GM04504 (cell line): ENCODE results near the gene SATL1.
"Not testable (repeated sequence)": the region's sequence is repeated elsewhere in the genome, so short reads cannot be mapped to it uniquely, and the experiment has no call there.

ENCODE experiments used
- DNase-seq: peaks from one replicate; pipeline ENCODE4 v3.0.0-alpha.2; 2012; ENCODE audit warnings: low read depth

Gene SATL1

GRCh38 chrX:85109235-85109634, 134.3 kb downstream of the SATL1 start:
- DNase-seq: no peak

GRCh38 chrX:85108165-85108564, 135.4 kb downstream of the SATL1 start:
- no peak for DNase-seq

DNA sequence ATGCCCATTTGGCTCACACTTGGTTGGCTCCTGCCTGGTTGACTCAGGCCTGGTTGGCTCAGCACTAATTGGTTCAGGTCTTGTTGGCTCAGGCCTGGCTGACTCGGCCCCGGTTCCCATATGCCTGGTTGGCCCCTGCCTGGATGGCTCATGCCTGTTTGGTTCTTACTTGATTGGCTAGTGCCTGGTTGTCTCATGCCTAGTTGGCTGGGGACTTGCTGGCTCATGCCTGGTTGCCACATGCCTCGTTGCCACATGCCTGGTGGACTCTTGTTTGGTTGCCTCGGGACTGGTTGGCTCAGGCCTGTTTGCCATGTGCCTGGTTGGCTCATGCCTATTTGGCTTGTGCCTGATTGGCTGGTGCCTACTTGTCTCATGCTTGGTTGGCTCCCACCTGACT, 136.2 kb downstream of the SATL1 start:
- no peak for DNase-seq

DNA sequence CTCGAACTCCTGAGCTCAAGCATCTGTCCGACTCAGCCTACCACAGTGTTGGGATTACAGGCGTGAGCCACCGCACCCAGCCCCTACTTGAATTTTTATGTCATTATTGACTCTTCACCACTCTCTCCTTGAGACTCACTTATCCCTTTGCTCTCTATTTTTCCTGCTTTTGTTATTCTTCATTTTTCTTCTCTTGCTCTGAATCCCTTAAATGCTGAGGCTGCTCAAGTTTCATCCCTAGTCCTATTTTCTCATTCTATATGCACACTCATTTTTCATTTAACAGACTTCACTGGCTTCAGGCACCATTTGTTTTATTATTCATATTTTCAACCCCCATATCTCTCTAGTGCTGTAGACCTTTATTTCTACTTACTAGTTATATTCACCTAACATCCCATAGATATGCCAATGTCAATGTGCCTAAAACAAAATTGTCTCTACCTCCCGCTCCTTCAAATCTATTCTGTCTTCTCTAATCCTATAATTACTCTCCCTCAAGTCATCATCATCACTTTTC, 154.2 kb downstream of the SATL1 start:
- DNase-seq: no peak

GRCh38 chrX:85084770-85085393, 158.7 kb downstream of the SATL1 start:
- DNase-seq: peak; percentile 13

GRCh38 chrX:85077247-85077646, 166.3 kb downstream of the SATL1 start:
- DNase-seq: not testable (repeated sequence)

- no peak for DNase-seq
These were observed 177.9 kb downstream of the SATL1 start for GRCh38 chrX:85065512-85066198.

DNA sequence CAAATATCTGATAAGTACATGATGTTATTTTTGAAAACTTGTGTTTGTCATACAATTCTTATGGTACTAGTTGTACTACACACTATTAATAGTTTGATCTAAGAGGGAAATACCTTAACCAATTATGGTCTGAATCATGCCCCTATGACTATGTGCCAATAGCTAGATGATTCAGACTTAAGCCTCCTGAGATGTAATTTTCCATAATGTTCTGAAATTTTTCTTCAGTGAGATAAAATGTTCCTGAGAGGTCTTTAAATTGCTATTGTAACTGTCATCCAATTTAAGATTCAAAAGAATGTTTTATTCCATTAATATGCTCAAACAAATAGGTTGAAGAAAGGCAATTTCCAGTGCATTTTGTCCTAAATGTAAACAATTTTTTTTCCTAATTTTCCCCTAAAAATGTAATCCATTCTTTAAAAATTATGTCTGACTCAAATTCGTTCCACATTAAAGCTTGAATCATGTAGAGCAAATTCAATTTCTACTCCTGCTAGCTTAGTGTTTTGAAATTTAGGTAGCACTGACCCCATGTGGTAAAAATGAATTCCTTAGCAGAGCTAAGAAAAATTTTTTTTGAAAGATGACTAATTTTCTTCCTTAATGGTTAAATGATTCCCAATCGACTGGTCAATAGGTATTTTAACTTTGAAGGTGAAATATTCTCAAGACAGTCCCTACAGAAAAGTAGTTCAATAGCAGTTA, 190.8 kb downstream of the SATL1 start:
- peak; percentile 44 for DNase-seq

DNA sequence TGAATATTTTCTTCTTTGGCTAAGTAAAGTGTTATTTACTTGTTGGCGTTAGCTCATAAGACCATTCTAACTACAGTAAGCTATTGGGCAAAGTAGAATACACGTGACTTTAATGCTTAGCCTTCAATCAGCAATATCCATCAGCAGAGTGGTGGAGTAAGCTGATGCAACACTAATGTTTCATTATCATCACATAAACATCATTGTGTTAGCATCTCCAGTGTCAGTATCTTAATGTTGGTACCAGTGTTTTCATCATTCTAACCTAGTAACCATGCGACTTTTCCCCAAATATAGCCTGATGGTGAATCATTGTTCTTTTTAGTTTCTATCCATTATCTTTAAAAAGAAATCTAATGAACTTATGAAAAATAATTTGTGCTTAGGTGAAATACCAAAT, 191.4 kb downstream of the SATL1 start:
- DNase-seq: peak; percentile 4

DNA sequence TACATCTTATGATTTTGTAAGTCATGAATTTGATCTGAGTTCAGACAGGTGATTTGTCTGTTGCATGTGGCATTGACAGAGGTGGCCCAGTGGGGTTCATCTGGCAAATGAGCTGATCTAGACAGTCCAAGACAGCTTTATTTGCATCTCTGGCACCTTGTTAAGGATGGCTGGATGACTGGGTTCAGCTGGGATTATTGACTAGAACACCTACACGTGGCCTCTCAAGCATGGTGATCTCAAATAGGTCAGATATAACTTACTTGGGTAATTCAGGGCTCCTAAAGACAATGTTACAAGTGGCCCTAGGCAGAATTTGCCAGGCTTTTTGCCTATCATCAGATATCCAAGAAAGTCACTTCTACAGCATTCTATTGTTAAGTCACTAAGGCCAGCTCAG, 192.0 kb downstream of the SATL1 start:
- DNase-seq: no peak
